NCI-H345 (cell line): ENCODE measurements around the gene KSR1.

Experiments
- DNase-seq: peaks from one replicate; lab custom pipeline; 2025; lab: John Stamatoyannopoulos, UW

KSR1 gene

DNA sequence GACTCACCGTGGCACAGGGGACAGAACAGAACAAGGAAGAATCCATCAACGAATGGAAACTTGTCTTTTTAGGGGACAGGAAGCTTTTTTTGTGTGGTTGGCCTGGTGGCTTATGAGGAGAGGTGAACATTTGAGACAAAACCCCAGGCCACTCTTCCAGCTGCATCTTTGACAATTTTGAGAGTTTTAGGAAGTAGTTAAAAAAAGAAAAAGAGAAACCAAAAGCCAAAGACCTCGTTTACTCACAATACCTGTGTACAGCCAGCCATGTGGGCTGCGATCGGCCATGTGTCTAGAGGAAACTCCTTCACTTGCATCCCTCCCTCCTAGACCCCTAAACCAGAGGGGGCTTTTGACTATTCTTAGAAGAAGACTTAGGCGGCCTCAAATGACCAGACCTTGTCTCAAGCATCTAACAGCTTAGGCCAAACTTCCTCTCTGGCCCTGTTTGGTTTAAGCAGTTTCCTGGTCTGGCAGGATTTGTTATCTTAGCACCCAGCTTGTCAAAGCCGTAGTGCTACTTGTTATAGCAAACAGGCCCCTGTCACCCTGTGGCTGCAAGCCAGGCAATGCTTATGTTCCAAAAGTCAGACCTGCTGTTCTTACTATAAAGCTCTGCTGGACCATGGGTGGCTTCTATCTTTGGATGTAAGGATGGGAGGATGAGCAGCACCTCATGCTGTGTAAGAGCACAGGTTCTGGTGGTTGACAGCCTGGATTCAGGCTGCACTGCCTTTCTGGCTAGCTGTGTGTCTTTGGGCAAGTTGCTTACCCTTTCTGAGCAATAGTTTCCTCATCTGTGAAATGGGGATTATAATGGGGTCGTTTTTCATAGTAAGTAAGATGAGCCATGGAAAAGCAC, 17.7 kb downstream of the KSR1 start:
- no peak for DNase-seq

GRCh38 chr17:27475070-27475673, 18.9 kb downstream of the KSR1 start:
- DNase-seq: no peak

DNA sequence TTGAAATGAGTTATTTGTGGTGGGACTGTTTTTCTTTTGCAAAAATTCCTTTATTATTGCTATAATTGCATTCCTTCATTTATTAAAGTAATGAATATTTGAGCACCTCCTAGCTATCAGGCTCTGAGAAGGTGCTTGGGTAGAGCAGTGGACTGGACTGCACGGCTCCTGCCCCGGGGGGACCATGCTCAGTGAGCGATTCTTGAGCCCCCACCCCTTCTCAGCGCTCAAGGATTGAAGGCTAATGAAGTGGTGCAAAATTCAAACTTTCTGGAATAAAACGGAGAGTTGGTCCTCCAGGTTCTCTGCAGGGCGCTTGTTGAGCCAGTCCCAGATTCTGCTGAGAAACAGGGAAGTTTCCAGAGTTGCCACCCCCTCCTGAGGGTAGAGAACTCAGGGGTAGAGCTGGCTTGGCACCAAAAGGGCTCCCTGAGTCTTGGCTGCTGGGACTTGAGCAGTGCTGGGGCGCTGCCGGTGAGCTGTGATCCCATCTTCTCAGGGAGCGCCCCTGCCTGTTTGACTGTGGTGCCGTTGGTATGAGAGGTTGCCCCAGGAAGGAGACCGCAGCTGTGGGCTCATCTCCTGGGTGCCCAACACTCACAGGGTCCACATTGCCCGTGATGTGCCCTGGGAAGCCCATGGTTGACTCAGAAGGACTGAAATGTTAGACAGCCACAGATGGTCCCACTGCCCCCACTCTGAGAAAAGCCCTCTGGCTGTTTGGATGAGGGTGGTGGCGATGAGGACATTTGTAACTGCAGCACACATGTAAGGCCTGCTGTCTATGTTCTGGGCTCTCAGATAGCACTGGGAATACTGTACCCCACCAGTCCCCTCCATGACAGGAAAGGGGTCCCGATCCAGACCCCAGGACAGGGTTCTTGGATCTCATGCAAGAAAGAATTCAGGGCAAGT, 20.0 kb downstream of the KSR1 start:
- no peak for DNase-seq

DNA sequence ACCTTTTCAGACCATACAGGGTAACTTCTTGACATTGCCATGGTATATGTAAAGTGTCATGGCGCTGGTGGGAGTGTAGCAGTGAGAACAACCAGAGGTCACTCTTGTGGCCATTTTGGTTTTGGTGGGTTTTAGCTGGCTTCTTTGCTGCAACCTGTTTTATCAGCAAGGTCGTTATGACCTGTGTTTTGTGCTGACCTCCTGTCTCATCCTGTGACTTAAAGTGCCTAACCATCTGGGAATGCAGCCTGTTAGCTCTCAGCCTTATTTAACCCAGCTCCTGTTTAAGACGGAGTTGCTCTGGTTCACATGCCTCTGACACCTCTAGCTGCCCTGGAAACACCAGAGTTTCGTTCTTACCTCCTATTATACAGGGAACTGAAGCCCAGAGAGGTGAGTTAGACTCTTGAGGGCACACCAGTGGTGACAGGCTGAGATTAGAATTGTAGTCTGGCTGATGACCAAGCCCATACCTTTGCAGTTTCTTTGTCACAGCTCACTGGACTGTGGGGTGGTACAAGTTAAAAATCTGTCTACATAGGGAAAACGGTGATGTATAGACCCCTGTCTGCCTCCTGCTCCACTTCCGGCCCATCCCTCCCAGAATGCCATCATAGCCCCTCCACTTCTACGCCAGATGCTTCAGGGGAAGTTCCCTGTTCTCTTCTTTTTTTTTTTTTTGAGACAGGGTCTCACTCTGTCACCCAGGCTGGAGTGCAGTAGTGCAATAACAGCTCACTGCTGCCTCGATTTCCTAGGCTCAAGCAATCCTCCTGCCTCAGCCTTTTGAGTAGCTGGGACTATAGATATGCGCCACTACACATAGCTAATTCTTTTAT, 21.0 kb downstream of the KSR1 start:
- DNase-seq: no peak

GRCh38 chr17:27477971-27478684, 21.9 kb downstream of the KSR1 start:
- no peak for DNase-seq

DNA sequence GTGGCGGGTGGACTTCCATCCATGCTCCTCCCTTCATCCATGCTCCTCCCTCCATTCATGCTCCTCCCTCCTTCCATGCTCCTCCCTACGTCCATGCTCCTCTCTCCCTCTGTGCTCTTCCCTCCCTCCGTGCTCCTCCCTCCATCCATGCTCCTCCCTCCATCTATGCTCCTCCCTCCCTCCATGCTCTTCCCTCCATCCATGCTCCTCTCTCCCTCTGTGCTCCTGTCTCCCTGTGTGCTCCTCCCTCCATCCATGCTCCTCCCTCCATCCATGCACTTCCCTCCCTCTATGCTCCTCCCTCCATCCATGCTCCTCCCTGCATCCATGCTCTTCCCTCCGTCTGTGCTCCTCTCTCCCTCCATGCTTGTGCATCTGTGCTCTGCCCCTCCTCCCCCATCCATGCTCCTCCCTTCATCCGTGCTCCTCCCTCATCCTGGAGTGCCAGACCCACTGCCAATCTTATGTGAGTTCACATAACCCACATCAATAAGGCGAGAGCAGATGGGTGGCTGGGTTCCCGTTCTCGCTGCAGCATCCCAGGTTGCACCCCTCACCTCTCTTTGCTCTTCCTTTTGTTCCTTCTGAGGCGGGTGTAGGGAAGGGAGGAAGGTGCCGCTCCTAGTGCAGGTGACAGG, 22.8 kb downstream of the KSR1 start:
- DNase-seq: no peak

GRCh38 chr17:27479838-27480237, 23.6 kb downstream of the KSR1 start:
- DNase-seq: no peak

DNA sequence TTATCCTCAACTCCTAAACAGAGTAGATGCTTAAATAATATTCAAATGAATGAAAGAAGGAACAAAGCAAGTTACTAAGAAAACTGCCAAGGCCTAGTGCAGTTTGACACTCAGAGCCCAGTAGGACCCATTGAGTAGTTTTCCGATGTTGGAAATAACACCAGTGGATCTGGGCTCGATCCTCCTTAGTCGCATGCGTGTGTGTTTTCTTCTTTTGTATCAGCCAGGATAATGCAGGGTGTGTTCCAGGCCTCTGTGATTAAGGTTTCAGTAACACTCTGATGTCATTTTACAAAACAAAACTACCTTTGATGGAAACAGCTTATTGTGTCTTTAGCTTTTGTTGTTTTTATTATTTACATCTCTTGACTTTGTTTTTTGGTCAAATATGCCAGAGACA, 24.5 kb downstream of the KSR1 start:
- DNase-seq: no peak

DNA sequence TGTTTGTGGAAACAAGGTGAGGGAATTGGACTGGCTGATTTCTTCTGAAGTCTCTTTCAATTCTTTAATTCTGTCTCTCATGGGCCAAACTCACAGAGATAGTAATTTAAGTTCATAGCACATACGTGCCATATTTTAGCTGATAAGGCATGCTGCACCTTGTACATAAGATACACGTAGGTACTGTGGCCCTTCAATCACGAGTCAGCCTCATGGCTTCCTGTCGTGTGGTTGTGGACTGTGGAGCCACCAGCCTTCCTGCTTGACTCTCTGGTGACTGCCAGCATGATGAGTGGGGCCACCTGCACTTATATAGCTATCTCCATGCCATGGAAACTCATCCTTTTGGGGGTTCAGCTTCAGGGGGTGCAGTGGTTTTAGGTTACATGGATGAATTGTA, 25.1 kb downstream of the KSR1 start:
- no peak for DNase-seq

DNA sequence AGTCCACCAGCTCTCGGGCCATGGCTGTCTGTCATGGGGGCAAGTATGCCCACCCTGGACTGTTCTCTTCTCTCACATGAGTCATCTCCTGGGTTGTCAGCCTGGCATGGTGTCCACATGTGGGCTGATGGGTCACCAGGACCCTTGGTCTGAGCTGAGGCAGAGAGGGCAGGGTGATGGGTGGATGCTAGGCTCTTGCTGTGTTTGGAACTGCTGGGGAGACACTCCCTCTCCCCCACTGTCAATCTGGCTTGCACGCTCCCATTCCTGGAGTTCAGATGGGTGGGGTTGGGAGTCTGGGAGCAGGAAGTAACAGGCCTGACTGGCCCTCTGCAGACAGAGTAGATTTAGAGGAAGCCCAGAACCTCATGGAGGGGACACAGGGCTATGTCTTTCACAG, 28.9 kb downstream of the KSR1 start:
- DNase-seq: no peak

- no peak for DNase-seq
These were observed 29.7 kb downstream of the KSR1 start for GRCh38 chr17:27485716-27486495.

GRCh38 chr17:27486741-27487140, 30.5 kb downstream of the KSR1 start:
- DNase-seq: no peak

DNA sequence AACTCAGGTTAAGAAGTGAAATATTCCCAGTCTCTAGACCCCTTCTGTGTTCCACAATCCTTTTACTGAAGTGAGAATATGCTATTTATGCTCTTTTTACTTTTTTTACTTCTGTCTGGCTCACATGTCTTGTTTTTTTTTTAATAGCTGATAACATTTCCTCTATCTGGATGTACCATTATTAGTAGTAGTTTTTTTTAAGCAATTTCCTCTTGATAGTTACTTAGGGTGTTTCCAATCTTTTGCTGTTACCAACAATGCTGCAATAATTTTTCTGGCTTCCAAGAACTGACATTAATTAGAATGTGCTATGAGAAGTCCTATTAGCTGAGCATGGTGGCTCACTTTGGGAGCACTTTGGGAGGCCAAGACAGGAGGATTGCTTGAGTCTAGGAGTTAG, 32.0 kb downstream of the KSR1 start:
- no peak for DNase-seq

DNA sequence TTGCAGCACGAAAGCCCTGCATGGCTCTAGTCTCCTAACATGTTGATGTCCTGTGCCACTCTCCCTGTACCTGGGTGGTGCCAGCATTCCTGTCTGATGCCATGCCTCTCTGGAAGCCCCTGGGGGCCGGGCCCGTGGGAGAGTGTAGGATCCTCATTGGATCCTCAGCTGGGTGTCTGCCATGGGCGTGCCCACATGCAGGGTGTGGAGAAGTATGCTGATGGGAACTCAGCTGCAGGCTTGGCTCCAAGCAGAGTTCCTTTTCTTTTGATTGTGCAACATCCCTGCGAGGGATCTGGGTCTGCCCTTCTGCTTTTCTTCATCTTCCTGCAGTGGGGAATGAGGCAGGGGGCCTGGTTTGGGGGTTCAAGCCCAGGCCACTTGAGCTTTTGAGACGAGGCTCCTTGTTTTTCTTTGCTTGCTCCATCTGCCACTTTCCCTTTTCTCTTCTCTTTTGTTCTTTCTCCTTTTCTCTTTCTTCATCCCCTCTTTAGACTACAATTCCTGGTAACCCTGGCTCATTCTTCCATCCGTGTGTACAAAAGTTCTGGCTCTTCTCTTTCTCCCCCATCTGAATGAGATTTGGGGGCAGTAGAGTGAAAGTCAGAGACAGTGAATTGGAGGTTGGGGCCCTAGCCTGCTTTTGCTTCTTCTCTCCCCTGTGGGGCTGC, 32.9 kb downstream of the KSR1 start:
- DNase-seq: no peak

DNA sequence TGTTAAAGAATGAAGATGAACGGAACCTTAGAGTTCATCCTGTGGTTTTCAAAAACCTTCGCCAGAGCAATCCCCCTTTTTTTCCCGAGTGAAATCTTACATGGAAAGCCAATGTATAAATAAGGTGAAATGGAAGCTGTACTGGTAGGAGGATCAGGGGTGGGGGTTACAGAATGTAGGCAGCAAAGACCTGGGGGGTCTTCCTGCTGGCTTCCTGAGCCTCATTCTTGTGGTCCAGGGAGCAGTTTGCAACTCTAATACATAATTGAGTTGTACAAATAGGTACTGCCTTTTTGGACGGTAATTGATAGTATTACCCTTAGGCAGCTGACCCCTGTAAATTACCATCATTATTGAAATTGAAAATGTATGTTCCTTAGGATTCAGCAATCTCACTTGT, 34.1 kb downstream of the KSR1 start:
- no peak for DNase-seq

- no peak for DNase-seq
These were observed 35.5 kb downstream of the KSR1 start for GRCh38 chr17:27491713-27492190.

DNA sequence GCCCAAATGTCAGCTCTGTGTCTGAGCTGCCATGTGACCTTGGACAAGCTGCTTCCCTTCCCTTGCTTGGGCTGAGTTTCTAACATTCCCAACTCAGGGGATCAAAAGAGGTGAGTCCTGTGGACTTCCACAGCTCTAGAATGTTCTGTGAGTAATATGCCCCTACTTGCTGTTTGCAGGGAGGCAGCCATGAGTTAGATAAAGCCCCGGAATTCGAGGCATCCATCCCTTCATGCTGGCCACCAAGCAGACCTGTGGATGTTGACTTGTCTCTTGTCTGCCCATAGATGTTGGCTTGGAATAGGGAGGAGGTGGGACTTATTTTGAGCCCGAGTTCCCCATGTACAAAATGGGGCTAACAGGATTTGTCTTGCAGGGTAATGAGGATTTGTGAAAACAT, 36.2 kb downstream of the KSR1 start:
- no peak for DNase-seq

DNA sequence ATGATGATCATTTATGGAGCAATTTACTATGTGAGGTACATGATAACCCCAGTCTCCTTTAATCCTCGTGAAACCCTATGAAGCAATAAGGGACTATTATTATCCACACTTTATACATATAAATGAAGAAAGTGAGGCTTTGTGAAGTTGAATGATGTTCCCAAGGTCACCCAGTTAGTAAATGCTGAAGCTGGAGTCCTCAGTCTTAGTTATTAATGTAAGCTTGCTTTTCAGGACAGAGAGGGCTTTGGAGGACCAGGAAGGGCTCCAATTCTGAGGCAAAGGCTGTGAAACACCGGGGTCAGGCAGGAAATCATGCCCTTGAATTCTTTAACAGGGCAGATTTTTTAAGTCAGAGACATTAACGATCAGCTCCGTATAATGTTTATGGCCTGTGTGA, 36.8 kb downstream of the KSR1 start:
- no peak for DNase-seq
